ENCODE data around the gene SCAF1.

SCAF1 gene

GRCh38 chr19:49699364-49699763 lies 57.4 kb downstream of the SCAF1 start:
- DNase-seq (ENCODE audit: low spot score in 2 of 2), result no peak
- in situ Hi-C loops (cut with MboI; ENCODE audit: low sequenced_read_pairs), result no loop called here
- no peaks in the 10 kb centered on the region for H3K36me3 ChIP-seq (replicated peaks)
- no peaks in the 10 kb centered on the region for H3K9me3 ChIP-seq
- no peaks in the 10 kb centered on the region for H3K27me3 ChIP-seq (ENCODE audit: low read depth)
- H3K4me1 ChIP-seq, result no peaks in the 10 kb centered on the region
- H3K4me3 ChIP-seq, result no peak overlapping the region

- H3K27me3 ChIP-seq (ENCODE audit: low read depth), result no peaks in the 10 kb centered on the region
- no peaks in the 10 kb centered on the region for H3K4me1 ChIP-seq
- H3K4me3 ChIP-seq, result no peak overlapping the region
- no peaks in the 10 kb centered on the region for H3K9me3 ChIP-seq
- in situ Hi-C loops (cut with MboI; ENCODE audit: low sequenced_read_pairs), result no loop called here
- no peaks in the 10 kb centered on the region for H3K36me3 ChIP-seq (replicated peaks)
- no peak for DNase-seq (ENCODE audit: low spot score in 2 of 2)
Observed at GRCh38 chr19:49700563-49700962, 58.6 kb downstream of the SCAF1 start.

GRCh38 chr19:49701271-49701786 lies 59.3 kb downstream of the SCAF1 start:
- in situ Hi-C loops (cut with MboI; ENCODE audit: low sequenced_read_pairs), result no loop called here
- peak in 1 of 2 experiments; percentile 40 for DNase-seq (ENCODE audit: low spot score in 2 of 2)
- H3K9me3 ChIP-seq, result no peaks in the 10 kb centered on the region
- no peaks in the 10 kb centered on the region for H3K36me3 ChIP-seq (replicated peaks)
- H3K4me3 ChIP-seq, result no peak overlapping the region
- H3K27me3 ChIP-seq (ENCODE audit: low read depth), result no peaks in the 10 kb centered on the region
- H3K4me1 ChIP-seq, result no peaks in the 10 kb centered on the region

- Histone ChIP-seq H3K36me3 (replicated peaks) (no peaks in the 10 kb centered on the region), H3K4me3 (no peak overlapping the region), H3K4me1 (no peaks in the 10 kb centered on the region), H3K9me3 (no peaks in the 10 kb centered on the region), H3K27me3 (ENCODE audit: low read depth) (no peaks in the 10 kb centered on the region)
- DNase-seq (ENCODE audit: low spot score in 2 of 2), result no peak
- in situ Hi-C loops (cut with MboI; ENCODE audit: low sequenced_read_pairs), result no loop called here
Observed at GRCh38 chr19:49704888-49705642, 63.1 kb downstream of the SCAF1 start.

- Histone ChIP-seq H3K9me3 (no peaks in the 10 kb centered on the region), H3K36me3 (replicated peaks) (no peaks in the 10 kb centered on the region), H3K27me3 (ENCODE audit: low read depth) (no peaks in the 10 kb centered on the region), H3K4me3 (no peak overlapping the region), H3K4me1 (no peaks in the 10 kb centered on the region)
- no peak for DNase-seq (ENCODE audit: low spot score in 2 of 2)
- in situ Hi-C loops (cut with MboI; ENCODE audit: low sequenced_read_pairs), result no loop called here
Observed at GRCh38 chr19:49705919-49706318, 63.9 kb downstream of the SCAF1 start.

Measured in HAP-1 (cell line).